HepG2 (cell line): Measurements from ENCODE around the gene CAMK1D. TPM values are rescaled to one million over a fixed set of nuclear protein-coding genes. Genes with fewer than 3 reads are reported as not detected.

Experiments used
- ATAC-seq: fragments of 200-7000 bp; cut with Tn5 transposase; 3 replicates; pipeline ENCODE4 v1.9.1; 2020; ENCODE audit warnings: mild to moderate bottlenecking, moderate library complexity
- BruUV-seq: library from RNA; stranded (reverse); fragments of 400-500 nt; replicated peaks from 2 replicates; lab custom pipeline; 2021; lab: Mats Ljungman, UMichigan
- CTCF ChIA-PET: fragments of 300-600 bp; formaldehyde crosslinking; extraction: SDS; loops from one replicate; lab custom pipeline; 2021; ENCODE audit warnings: low total read pairs, inconsistent platforms, low intra/inter-chr PET ratio; lab: Yijun Ruan, JAX
- POLR2A ChIA-PET: fragments of 350-600 bp; sonication (Branson Sonifier 250); formaldehyde crosslinking; loops from one replicate; lab custom pipeline; 2020; ENCODE audit warnings: antibody characterized with exemption, inconsistent platforms; lab: Yijun Ruan, JAX
- DNase-seq: peaks from one replicate; pipeline ENCODE4 v3.0.0-alpha.2; 2015; ENCODE audit warnings: low spot score
- FAIRE-seq: peaks from 3 replicates; lab custom pipeline; 2011; peaks lifted over from hg19 to GRCh38; lab: Jason Lieb, UNC
- H2AFZ ChIP-seq: one replicate; pipeline ENCODE4 v1.6.1; 2011; ENCODE audit warnings: low read length, inconsistent platforms
- H3K27ac ChIP-seq: fragments of 300-600 bp; 3 replicates; pipeline ENCODE4 v1.8.0; 2011; ENCODE audit warnings: mixed run types, mild to moderate bottlenecking, mixed read lengths, low read length, inconsistent platforms; ENCODE audit not compliant: insufficient read depth; ENCODE audit errors: extremely low read length
- H3K27me3 ChIP-seq, 2 experiments: fragments of 200-600 bp in 1 of 2; 2 replicates in 1 of 2; 3 replicates in 1 of 2; pipeline versions ENCODE4 v1.6.0 to v1.8.0; 2011; ENCODE audit warnings: low read length in 2 of 2, mild to moderate bottlenecking in 2 of 2, moderate library complexity in 2 of 2, inconsistent platforms in 1 of 2; ENCODE audit not compliant: insufficient read depth in 2 of 2, control insufficient read depth in 1 of 2
- H3K36me3 ChIP-seq, 2 experiments: fragments of 200-600 bp in 1 of 2; replicated peaks in 1 of 2; 2 replicates in 1 of 2; 3 replicates in 1 of 2; pipeline versions ENCODE4 v1.5.1 to v1.8.0; 2011; ENCODE audit warnings: low read length in 2 of 2, inconsistent platforms in 1 of 2; ENCODE audit not compliant: insufficient read depth in 2 of 2, control insufficient read depth in 1 of 2
- H3K4me1 ChIP-seq: 2 replicates; pipeline ENCODE4 v1.5.1; 2012; ENCODE audit warnings: low read length, inconsistent platforms; ENCODE audit not compliant: insufficient read depth
- H3K4me2 ChIP-seq: 2 replicates; pipeline ENCODE4 v1.6.0; 2011; ENCODE audit warnings: low read depth, low read length, inconsistent platforms
- H3K4me3 ChIP-seq, 3 experiments: fragments of 200-600 bp in 1 of 3; sonication (generic), shearing (Covaris generic) in 1 of 3; replicated peaks in 1 of 3; 2 replicates each; pipeline ENCODE4 v1.5.1; 2011 to 2016; ENCODE audit warnings: low read length in 3 of 3, inconsistent platforms in 2 of 3, low read depth in 2 of 3, mild to moderate bottlenecking in 2 of 3, control low read depth in 1 of 3, mixed read lengths in 1 of 3; ENCODE audit not compliant: insufficient read depth in 1 of 3
- H3K79me2 ChIP-seq: one replicate; pipeline ENCODE4 v1.6.1; 2011; ENCODE audit warnings: low read length, inconsistent platforms; ENCODE audit not compliant: insufficient read depth
- H3K9ac ChIP-seq: 2 replicates; pipeline ENCODE4 v1.6.0; 2011; ENCODE audit warnings: mild to moderate bottlenecking, low read depth, low read length, inconsistent platforms; ENCODE audit not compliant: insufficient read depth
- H3K9me3 ChIP-seq: 2 replicates; pipeline ENCODE4 v1.5.1; 2012; ENCODE audit warnings: mild to moderate bottlenecking, low read length
- H4K20me1 ChIP-seq: 2 replicates; pipeline ENCODE4 v1.6.0; 2011; ENCODE audit warnings: inconsistent platforms, mild to moderate bottlenecking, low read length, moderate library complexity; ENCODE audit not compliant: insufficient read depth
- ARNTL ChIP-seq: sonication (generic); formaldehyde crosslinking; IDR thresholded peaks from 2 replicates; pipeline ENCODE4 v1.4.0; 2020; ENCODE audit warnings: mild to moderate bottlenecking, missing genetic modification reagents
- HHEX ChIP-seq: IDR thresholded peaks from 2 replicates; pipeline ENCODE4 v1.6.1; 2016; ENCODE audit warnings: control low read depth
- HNF4A ChIP-seq: sonication (generic); formaldehyde crosslinking; IDR thresholded peaks from 2 replicates; pipeline ENCODE4 v1.4.0; 2020; ENCODE audit warnings: missing genetic modification reagents
- PHB2 ChIP-seq: fragments of 450-650 bp; IDR thresholded peaks from 2 replicates; pipeline ENCODE4 v1.6.1; 2018; ENCODE audit not compliant: partially characterized antibody
- PHF20 ChIP-seq: sonication (generic); formaldehyde crosslinking; IDR thresholded peaks from 2 replicates; pipeline ENCODE4 v1.5.0; 2020; ENCODE audit warnings: mild to moderate bottlenecking, missing genetic modification reagents
- ZNF10 ChIP-seq: sonication (generic); formaldehyde crosslinking; IDR thresholded peaks from 2 replicates; pipeline ENCODE4 v1.4.0; 2020; ENCODE audit warnings: mild to moderate bottlenecking, low read depth, missing genetic modification reagents, borderline replicate concordance
- WGBS: methylation state at CpG from one replicate; pipeline ENCODE4 v1.1.6; 2017; ENCODE audit warnings: low lambda C conversion rate; 5-methylcytosine and 5-hydroxymethylcytosine counted together
- in situ Hi-C: cut with HindIII; loops from 2 replicates; pipeline ENCODE4 v1.10.0; 2017; ENCODE audit warnings: low pct_unique_long_range_greater_than_20kb; ENCODE audit not compliant: extremely low pct_ligation_motif_present
- intact Hi-C: fragments of 100-400 bp; cut with micrococcal nuclease; formaldehyde crosslinking; loops from one replicate; pipeline ENCODE4 v1.10.0; 2022; ENCODE audit not compliant: unreplicated experiment
- polyA plus RNA-seq, 8 experiments: library from polyadenylated mRNA; depleted of rRNA in 3 of 8; stranded (reverse) in 7 of 8; unstranded in 1 of 8; fragments of >200 nt; fragmentation: Illumina TruSeq in 4 of 8; extraction: Trizol in 4 of 8; gene quantifications; 2 replicates each; pipeline versions ENCODE4 v1.2.1 to v1.2.3, GENCODE V29; 2011 to 2016; ENCODE audit warnings: low read depth in 4 of 8, missing spikeins in 1 of 8, mixed read lengths in 1 of 8; ENCODE audit not compliant: insufficient read depth in 1 of 8
- total RNA-seq, 5 experiments: library from RNA; depleted of rRNA; stranded (reverse); fragments of >200 nt; fragmentation: Illumina TruSeq; extraction: Trizol; gene quantifications; 2 replicates each; pipeline ENCODE4 v1.2.3, GENCODE V29; 2016; ENCODE audit warnings: low read depth in 1 of 5
- TF ChIP-seq, protein P1 (sequence below): sonication (generic); formaldehyde crosslinking; IDR thresholded peaks from 2 replicates; pipeline ENCODE4 v1.4.0; 2020; ENCODE audit warnings: missing genetic modification reagents
- TF ChIP-seq, protein P2 (sequence below): sonication (generic); formaldehyde crosslinking; IDR thresholded peaks from 2 replicates; pipeline ENCODE4 v1.8.0; 2022; ENCODE audit warnings: mild to moderate bottlenecking, missing genetic modification reagents, borderline replicate concordance

The CAMK1D gene
- total and polyA plus RNA-seq, 2 of the 13 experiments (the other 11 are each of a cell fraction or from before 2014, with no cell fraction given): under 0.01 TPM; not detected in 1

DNA sequence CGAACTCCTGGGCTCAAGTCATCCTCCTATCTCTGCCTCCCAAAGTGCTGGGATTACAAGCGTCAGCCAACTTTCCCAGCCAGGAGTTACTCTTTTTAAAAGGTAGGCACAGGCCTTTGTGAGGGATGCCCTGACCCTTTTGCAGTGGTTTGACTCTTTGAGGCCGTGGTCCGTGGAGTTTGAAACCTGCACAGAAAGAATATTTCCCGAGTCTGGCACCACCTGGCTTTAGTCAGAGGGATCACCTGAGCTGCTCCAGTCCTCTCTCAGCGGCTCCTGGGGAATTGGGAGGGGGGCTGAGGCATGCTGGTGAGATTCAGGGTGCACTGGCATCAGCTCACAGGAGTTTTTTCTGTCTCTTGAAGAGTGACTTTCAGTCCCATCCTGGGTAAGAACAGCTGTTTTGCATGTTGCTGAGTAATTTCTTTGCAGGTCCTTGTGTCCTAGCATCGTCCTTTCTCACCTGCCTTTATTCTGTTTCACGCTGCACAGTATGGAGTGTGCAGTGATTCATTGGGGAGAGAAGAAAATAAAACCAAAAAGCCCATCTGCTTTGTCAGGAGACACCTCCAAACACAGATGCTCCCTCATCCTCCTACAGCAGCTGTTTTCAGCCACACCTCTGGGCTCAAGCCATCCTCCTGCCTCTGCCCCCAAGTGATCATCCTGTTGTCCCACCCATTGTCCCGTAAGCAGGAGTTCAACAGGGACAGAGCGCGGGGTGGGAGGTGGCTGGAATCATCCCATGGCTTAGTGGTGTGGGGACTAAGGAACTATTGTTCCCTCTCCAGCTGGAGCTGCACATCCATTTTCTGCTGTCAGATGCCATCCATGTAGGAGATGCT is 284.7 kb downstream of the CAMK1D start:
- Histone ChIP-seq H3K27me3 (peaks cover 0 to 6% of the 10 kb centered on the region in 2 experiments; a peak in 1 of 5 replicates), H2AFZ (no peak overlapping the region), H3K4me2 (no peak overlapping the region; the same call in 1 of the 2 replicates), H3K4me3 (no peak overlapping the region), H3K36me3 (no peaks in the 10 kb centered on the region), H3K27ac (no peak overlapping the region), H3K9me3 (no peaks in the 10 kb centered on the region), H3K79me2 (no peaks in the 10 kb centered on the region), H3K9ac (no peak overlapping the region), H3K4me1 (peaks cover 32% of the 10 kb centered on the region), H4K20me1 (no peaks in the 10 kb centered on the region)
- FAIRE-seq (no peak), DNase-seq (no peak), ATAC-seq (no peak)
- intact Hi-C loops (no loop called here), in situ Hi-C loops (no loop called here)
- CTCF ChIA-PET: no interaction called here
- 40% methylated on average over 11 of the region's 11 CpGs for WGBS
- BruUV-seq: no TSS peak
- POLR2A ChIA-PET: no interaction called here
- no peak for TF ChIP-seq ZNF10 (CRISPR knock-in tag)
- TF ChIP-seq HNF4A (CRISPR knock-in tag): no peak
- TF ChIP-seq, all 625 proteins: peak for 0

DNA sequence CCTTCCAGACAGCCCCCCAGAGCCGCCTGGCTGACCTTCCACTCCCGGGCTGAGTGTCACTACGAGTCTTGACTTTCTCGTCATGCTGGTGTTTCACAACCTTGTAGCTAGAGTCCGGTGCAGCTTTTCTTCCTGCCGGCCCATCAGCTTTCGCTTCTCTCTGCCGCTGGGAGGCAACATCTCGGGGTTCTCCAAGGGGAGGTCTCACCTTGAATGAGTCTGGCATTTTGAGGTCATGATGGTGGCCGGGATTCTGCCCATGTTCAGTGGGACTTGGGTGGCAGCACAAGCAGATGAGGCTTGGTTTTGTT is 285.2 kb downstream of the CAMK1D start:
- no peak overlapping the region for H3K9ac ChIP-seq
- no peaks in the 10 kb centered on the region for H3K36me3 ChIP-seq
- CTCF ChIA-PET: no interaction called here
- H3K27ac ChIP-seq: no peak overlapping the region
- H3K4me2 ChIP-seq: no peak overlapping the region; the same call in 1 of the 2 replicates
- H3K4me1 ChIP-seq: peaks cover 26% of the 10 kb centered on the region
- no peaks in the 10 kb centered on the region for H4K20me1 ChIP-seq
- in situ Hi-C loops (no loop called here), intact Hi-C loops (no loop called here)
- H2AFZ ChIP-seq: no peak overlapping the region
- H3K9me3 ChIP-seq: no peaks in the 10 kb centered on the region
- WGBS: 42% methylated on average over 6 of the region's 10 CpGs
- FAIRE-seq (no peak), ATAC-seq (no peak), DNase-seq (no peak)
- no TSS peak for BruUV-seq
- peaks cover 0 to 6% of the 10 kb centered on the region in 2 experiments; a peak in 1 of 5 replicates for H3K27me3 ChIP-seq
- POLR2A ChIA-PET: no interaction called here
- TF ChIP-seq PHB2 (no peak), HHEX (CRISPR knock-in tag) (no peak), ARNTL (CRISPR knock-in tag) (no peak), PHF20 (CRISPR knock-in tag) (no peak)
- TF ChIP-seq, protein P1, sequence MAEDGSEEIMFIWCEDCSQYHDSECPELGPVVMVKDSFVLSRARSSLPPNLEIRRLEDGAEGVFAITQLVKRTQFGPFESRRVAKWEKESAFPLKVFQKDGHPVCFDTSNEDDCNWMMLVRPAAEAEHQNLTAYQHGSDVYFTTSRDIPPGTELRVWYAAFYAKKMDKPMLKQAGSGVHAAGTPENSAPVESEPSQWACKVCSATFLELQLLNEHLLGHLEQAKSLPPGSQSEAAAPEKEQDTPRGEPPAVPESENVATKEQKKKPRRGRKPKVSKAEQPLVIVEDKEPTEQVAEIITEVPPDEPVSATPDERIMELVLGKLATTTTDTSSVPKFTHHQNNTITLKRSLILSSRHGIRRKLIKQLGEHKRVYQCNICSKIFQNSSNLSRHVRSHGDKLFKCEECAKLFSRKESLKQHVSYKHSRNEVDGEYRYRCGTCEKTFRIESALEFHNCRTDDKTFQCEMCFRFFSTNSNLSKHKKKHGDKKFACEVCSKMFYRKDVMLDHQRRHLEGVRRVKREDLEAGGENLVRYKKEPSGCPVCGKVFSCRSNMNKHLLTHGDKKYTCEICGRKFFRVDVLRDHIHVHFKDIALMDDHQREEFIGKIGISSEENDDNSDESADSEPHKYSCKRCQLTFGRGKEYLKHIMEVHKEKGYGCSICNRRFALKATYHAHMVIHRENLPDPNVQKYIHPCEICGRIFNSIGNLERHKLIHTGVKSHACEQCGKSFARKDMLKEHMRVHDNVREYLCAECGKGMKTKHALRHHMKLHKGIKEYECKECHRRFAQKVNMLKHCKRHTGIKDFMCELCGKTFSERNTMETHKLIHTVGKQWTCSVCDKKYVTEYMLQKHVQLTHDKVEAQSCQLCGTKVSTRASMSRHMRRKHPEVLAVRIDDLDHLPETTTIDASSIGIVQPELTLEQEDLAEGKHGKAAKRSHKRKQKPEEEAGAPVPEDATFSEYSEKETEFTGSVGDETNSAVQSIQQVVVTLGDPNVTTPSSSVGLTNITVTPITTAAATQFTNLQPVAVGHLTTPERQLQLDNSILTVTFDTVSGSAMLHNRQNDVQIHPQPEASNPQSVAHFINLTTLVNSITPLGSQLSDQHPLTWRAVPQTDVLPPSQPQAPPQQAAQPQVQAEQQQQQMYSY (CRISPR knock-in tag): no peak
- TF ChIP-seq, protein P2, sequence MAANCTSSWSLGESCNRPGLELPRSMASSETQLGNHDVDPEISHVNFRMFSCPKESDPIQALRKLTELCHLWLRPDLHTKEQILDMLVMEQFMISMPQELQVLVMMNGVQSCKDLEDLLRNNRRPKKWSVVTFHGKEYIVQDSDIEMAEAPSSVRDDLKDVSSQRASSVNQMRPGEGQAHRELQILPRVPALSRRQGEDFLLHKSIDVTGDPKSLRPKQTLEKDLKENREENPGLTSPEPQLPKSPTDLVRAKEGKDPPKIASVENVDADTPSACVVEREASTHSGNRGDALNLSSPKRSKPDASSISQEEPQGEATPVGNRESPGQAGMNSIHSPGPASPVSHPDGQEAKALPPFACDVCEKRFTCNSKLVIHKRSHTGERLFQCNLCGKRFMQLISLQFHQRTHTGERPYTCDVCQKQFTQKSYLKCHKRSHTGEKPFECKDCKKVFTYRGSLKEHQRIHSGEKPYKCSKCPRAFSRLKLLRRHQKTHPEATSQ: no peak
- no peaks in the 10 kb centered on the region for H3K79me2 ChIP-seq
- H3K4me3 ChIP-seq: no peak overlapping the region
